GM12878 (cell line): ENCODE data around the gene TBX15. TPM values are rescaled to one million over a fixed set of nuclear protein-coding genes. Genes with fewer than 3 reads are reported as not detected.
A peak's percentile ranks its signal among the peaks of the same experiment; 100 is the strongest.

Source experiments
- ASH2L ChIP-seq: fragments of 300-600, 200-600 bp; sonication (generic); IDR thresholded peaks from 2 replicates; pipeline ENCODE4 v1.6.1; 2017; ENCODE audit warnings: low read depth, mild to moderate bottlenecking, borderline replicate concordance
- ATF7 ChIP-seq: fragments of 450-650 bp; IDR thresholded peaks from 2 replicates; pipeline ENCODE4 v1.6.1; 2016; ENCODE audit warnings: low read depth, mild to moderate bottlenecking
- CHD2 ChIP-seq: IDR thresholded peaks from 2 replicates; pipeline ENCODE4 v1.6.1; 2011; ENCODE audit warnings: low read depth, low read length, improper control_type of control experiment, borderline replicate concordance
- IKZF2 ChIP-seq, 2 experiments: fragments of 450-650 bp; IDR thresholded peaks; 2 replicates each; pipeline ENCODE4 v1.6.1; 2017; ENCODE audit warnings: mild to moderate bottlenecking in 2 of 2, moderate library complexity in 2 of 2
- KLF5 ChIP-seq: fragments of 450-650 bp; IDR thresholded peaks from 2 replicates; pipeline ENCODE4 v1.6.1; 2014; ENCODE audit warnings: mild to moderate bottlenecking; ENCODE audit not compliant: partially characterized antibody
- MEF2B ChIP-seq: fragments of 450-650 bp; IDR thresholded peaks from 2 replicates; pipeline ENCODE4 v1.6.1; 2018; ENCODE audit warnings: mild to moderate bottlenecking, moderate library complexity; ENCODE audit not compliant: partially characterized antibody, poor library complexity, severe bottlenecking
- MTA2 ChIP-seq: fragments of 450-650 bp; IDR thresholded peaks from 2 replicates; pipeline ENCODE4 v1.6.1; 2016; ENCODE audit warnings: low read depth, mild to moderate bottlenecking, moderate library complexity
- NBN ChIP-seq: fragments of 450-650 bp; IDR thresholded peaks from 2 replicates; pipeline ENCODE4 v1.6.1; 2016
- NRF1 ChIP-seq: conservative IDR thresholded peaks from 2 replicates; pipeline ENCODE4 v1.6.1; 2011; ENCODE audit warnings: mild to moderate bottlenecking, low read depth, low read length, improper control_type of control experiment
- PAX8 ChIP-seq: fragments of 450-650 bp; IDR thresholded peaks from 2 replicates; pipeline ENCODE4 v1.6.1; 2017; ENCODE audit warnings: mild to moderate bottlenecking, moderate library complexity
- RAD51 ChIP-seq: fragments of 450-650 bp; IDR thresholded peaks from 2 replicates; pipeline ENCODE4 v1.6.1; 2016; ENCODE audit warnings: moderate library complexity, mild to moderate bottlenecking, inconsistent platforms
- SMAD5 ChIP-seq: IDR thresholded peaks from 2 replicates; pipeline ENCODE4 v1.6.1; 2016; ENCODE audit warnings: antibody characterized with exemption, low read depth
- SUZ12 ChIP-seq: fragments of 200-600 bp; sonication (generic); IDR thresholded peaks from one replicate; pipeline ENCODE4 v1.6.1; 2018; ENCODE audit warnings: antibody characterized with exemption, mild to moderate bottlenecking; ENCODE audit not compliant: unreplicated experiment
- ZNF24 ChIP-seq: fragments of 450-650 bp; IDR thresholded peaks from 2 replicates; pipeline ENCODE4 v1.6.1; 2017; ENCODE audit warnings: antibody characterized with exemption, mild to moderate bottlenecking
- ZNF622 ChIP-seq: fragments of 450-650 bp; IDR thresholded peaks from 2 replicates; pipeline ENCODE4 v1.6.1; 2017; ENCODE audit warnings: mild to moderate bottlenecking, inconsistent platforms
- polyA plus RNA-seq, 11 experiments: library from polyadenylated mRNA; depleted of rRNA in 4 of 11; unstranded in 6 of 11; stranded (reverse) in 5 of 11; fragments of >200 nt; fragmentation: Nextera tagmentation in 4 of 11; fragmentation: Illumina TruSeq in 1 of 11; extraction: Ambion mirVana in 4 of 11; extraction: Trizol in 1 of 11; gene quantifications; 1 replicate in 1 of 11; 2 replicates in 10 of 11; pipeline versions ENCODE4 v1.2.1 to v1.2.3, GENCODE V29; 2011 to 2016; ENCODE audit warnings: inconsistent platforms in 2 of 11, missing spikeins in 2 of 11, low read depth in 1 of 11
- total RNA-seq, 4 experiments: library from RNA; depleted of rRNA in 3 of 4; stranded (reverse); fragments of >200 nt in 3 of 4; fragmentation: Illumina TruSeq in 1 of 4; extraction: Trizol in 1 of 4; gene quantifications; 2 replicates each; pipeline versions ENCODE4 v1.2.1 to v1.2.3, GENCODE V29; 2013 to 2021
- TF ChIP-seq, protein P1 (sequence below): fragments of 450-650 bp; formaldehyde crosslinking; IDR thresholded peaks from 2 replicates; pipeline ENCODE4 v1.4.0; 2022; ENCODE audit warnings: mild to moderate bottlenecking, moderate library complexity
- TF ChIP-seq, protein P2 (sequence below): IDR thresholded peaks from 2 replicates; pipeline ENCODE4 v1.6.1; 2011; ENCODE audit warnings: low read depth, low read length, improper control_type of control experiment, borderline replicate concordance
- TF ChIP-seq, protein P3 (sequence below): IDR thresholded peaks from 2 replicates; pipeline ENCODE4 v1.6.1; 2011; ENCODE audit warnings: low read depth, mild to moderate bottlenecking, low read length, moderate library complexity, borderline replicate concordance; ENCODE audit errors: extremely low read depth
- TF ChIP-seq, protein P4 (sequence below): fragments of 450-650 bp; IDR thresholded peaks from 2 replicates; pipeline ENCODE4 v1.6.1; 2017; ENCODE audit warnings: low read depth, mild to moderate bottlenecking, moderate library complexity

The TBX15 gene
- total and polyA plus RNA-seq, 10 of the 15 experiments (the other 5 are each of a cell fraction or from before 2014, with no cell fraction given) = 0.64 to 9.4 (median 0.99) TPM

DNA sequence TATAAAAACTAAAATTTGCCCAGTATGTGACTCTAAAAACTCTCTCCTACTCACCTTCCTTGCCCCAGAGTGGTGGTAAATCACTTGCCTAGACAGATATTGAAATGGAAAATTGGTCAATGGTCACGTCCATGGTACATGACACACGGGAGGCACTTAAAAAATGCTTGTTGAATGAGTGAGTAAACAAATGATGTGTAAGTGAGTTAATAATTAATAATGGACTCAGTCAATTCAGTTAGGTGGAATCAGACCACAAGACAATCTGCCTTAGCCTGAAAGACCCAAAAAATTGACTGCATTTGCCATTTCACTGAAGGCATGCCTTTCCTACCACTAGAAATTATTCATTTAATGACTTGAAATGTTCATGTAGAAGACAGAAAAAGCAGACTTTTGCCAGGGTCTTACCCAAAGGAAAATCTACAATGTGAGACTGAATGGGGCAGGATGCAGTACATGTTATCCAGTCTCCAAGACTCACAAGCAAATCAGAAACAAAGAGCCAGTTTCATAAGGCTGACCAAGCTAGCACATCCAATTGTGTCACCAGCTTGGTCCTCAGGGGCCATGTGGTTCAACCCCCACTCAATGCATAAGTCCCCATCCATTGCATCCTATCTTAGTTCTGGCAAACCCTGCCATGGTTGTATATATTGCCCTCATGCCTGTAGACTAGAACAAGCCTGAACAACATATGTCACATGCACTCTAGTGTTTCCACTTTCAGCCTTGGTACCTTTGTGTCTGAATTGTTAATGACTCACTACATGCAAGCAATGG lies 73.6 kb downstream of the TBX15 start (continued):
- TF ChIP-seq, protein P1, sequence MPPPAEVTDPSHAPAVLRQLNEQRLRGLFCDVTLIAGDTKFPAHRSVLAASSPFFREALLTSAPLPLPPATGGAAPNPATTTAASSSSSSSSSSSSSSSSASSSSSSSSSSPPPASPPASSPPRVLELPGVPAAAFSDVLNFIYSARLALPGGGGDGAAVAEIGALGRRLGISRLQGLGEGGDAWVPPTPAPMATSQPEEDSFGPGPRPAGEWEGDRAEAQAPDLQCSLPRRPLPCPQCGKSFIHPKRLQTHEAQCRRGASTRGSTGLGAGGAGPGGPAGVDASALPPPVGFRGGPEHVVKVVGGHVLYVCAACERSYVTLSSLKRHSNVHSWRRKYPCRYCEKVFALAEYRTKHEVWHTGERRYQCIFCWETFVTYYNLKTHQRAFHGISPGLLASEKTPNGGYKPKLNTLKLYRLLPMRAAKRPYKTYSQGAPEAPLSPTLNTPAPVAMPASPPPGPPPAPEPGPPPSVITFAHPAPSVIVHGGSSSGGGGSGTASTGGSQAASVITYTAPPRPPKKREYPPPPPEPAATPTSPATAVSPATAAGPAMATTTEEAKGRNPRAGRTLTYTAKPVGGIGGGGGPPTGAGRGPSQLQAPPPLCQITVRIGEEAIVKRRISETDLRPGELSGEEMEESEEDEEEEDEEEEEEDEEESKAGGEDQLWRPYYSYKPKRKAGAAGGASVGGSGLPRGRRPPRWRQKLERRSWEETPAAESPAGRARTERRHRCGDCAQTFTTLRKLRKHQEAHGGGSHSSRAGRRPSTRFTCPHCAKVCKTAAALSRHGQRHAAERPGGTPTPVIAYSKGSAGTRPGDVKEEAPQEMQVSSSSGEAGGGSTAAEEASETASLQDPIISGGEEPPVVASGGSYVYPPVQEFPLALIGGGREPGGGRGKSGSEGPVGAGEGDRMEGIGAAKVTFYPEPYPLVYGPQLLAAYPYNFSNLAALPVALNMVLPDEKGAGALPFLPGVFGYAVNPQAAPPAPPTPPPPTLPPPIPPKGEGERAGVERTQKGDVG (CRISPR knock-in tag) = no peak
- TF ChIP-seq PAX8 = no peak
- TF ChIP-seq NRF1 = no peak
- TF ChIP-seq NBN = 0 out of 2 replicates have a peak, but pooled peaks have one; percentile 39
- TF ChIP-seq ZNF622 = no peak
- TF ChIP-seq, protein P2, sequence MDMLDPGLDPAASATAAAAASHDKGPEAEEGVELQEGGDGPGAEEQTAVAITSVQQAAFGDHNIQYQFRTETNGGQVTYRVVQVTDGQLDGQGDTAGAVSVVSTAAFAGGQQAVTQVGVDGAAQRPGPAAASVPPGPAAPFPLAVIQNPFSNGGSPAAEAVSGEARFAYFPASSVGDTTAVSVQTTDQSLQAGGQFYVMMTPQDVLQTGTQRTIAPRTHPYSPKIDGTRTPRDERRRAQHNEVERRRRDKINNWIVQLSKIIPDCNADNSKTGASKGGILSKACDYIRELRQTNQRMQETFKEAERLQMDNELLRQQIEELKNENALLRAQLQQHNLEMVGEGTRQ = no peak
- no peak for TF ChIP-seq SMAD5
- peak; percentile 39; the same call in 1 of the 2 replicates for TF ChIP-seq RAD51
- no peak for TF ChIP-seq ASH2L
- TF ChIP-seq, protein P3, sequence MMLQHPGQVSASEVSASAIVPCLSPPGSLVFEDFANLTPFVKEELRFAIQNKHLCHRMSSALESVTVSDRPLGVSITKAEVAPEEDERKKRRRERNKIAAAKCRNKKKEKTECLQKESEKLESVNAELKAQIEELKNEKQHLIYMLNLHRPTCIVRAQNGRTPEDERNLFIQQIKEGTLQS = no peak
- peak; percentile 81 for TF ChIP-seq ZNF24
- peak in 1 of 2 experiments; percentile 31; a peak in 2 of 4 replicates for TF ChIP-seq IKZF2 (IDR thresholded peaks at IDR 0.05)
- TF ChIP-seq SUZ12 = no peak
- no peak for TF ChIP-seq KLF5
- TF ChIP-seq, protein P4, sequence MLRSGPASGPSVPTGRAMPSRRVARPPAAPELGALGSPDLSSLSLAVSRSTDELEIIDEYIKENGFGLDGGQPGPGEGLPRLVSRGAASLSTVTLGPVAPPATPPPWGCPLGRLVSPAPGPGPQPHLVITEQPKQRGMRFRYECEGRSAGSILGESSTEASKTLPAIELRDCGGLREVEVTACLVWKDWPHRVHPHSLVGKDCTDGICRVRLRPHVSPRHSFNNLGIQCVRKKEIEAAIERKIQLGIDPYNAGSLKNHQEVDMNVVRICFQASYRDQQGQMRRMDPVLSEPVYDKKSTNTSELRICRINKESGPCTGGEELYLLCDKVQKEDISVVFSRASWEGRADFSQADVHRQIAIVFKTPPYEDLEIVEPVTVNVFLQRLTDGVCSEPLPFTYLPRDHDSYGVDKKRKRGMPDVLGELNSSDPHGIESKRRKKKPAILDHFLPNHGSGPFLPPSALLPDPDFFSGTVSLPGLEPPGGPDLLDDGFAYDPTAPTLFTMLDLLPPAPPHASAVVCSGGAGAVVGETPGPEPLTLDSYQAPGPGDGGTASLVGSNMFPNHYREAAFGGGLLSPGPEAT = no peak
- TF ChIP-seq MTA2 = peak; percentile 55
- peak; percentile 54 for TF ChIP-seq ATF7
- no peak for TF ChIP-seq CHD2
- TF ChIP-seq MEF2B = peak; percentile 39
